K562 (cell line): ENCODE data around the gene KCNG4. TPM values are rescaled to one million over a fixed set of nuclear protein-coding genes. Genes with fewer than 3 reads are reported as not detected.
A peak's percentile ranks its signal among the peaks of the same experiment; 100 is the strongest.

ENCODE experiments used
- ATF2 ChIP-seq: sonication (generic); formaldehyde crosslinking; IDR thresholded peaks from 2 replicates; pipeline ENCODE4 v1.8.1; 2022; ENCODE audit warnings: missing genetic modification reagents
- HNRNPH1 ChIP-seq: fragments of 200-400 bp; formaldehyde crosslinking; optimal IDR thresholded peaks from 2 replicates; pipeline ENCODE3; 2017; ENCODE audit warnings: low read depth, mild to moderate bottlenecking, low read length, moderate library complexity
- MAFK ChIP-seq: IDR thresholded peaks from 2 replicates; pipeline ENCODE4 v1.6.1; 2011; ENCODE audit warnings: low read length, improper control_type of control experiment
- REST ChIP-seq, 2 experiments: fragments of 450-650 bp; formaldehyde crosslinking in 1 of 2; IDR thresholded peaks; 2 replicates each; pipeline versions ENCODE4 v1.4.0 to v1.6.1; 2014 to 2020; ENCODE audit warnings: mild to moderate bottlenecking in 2 of 2, borderline replicate concordance in 1 of 2, low read depth in 1 of 2
- ZBTB17 ChIP-seq: fragments of 450-650 bp; formaldehyde crosslinking; IDR thresholded peaks from 2 replicates; pipeline ENCODE4 v1.4.0; 2020; ENCODE audit warnings: mild to moderate bottlenecking
- ZNF316 ChIP-seq: fragments of 450-650 bp; IDR thresholded peaks from 2 replicates; pipeline ENCODE4 v1.6.1; 2016
- polyA plus RNA-seq, 8 experiments: library from polyadenylated mRNA; depleted of rRNA in 4 of 8; stranded (reverse) in 5 of 8; unstranded in 3 of 8; fragments of >200 nt; fragmentation: Nextera tagmentation in 2 of 8; fragmentation: Illumina TruSeq in 1 of 8; extraction: Ambion mirVana in 2 of 8; extraction: Trizol in 1 of 8; gene quantifications; 2 replicates each; pipeline versions ENCODE4 v1.2.1 to v1.2.3, GENCODE V29; 2011 to 2014; ENCODE audit warnings: inconsistent platforms in 1 of 8, missing spikeins in 1 of 8
- total RNA-seq, 7 experiments: library from RNA; depleted of rRNA in 6 of 7; stranded (reverse); fragments of >200 nt in 6 of 7; fragmentation: Illumina TruSeq in 2 of 7; extraction: Trizol in 2 of 7; gene quantifications; 2 replicates each; pipeline versions ENCODE4 v1.2.1 to v1.2.3, GENCODE V29; 2011 to 2021; ENCODE audit warnings: low replicate concordance in 1 of 7
- TF ChIP-seq, protein P1 (sequence below): sonication (generic); formaldehyde crosslinking; IDR thresholded peaks from 2 replicates; pipeline ENCODE4 v1.8.1; 2022; ENCODE audit warnings: missing genetic modification reagents
- TF ChIP-seq, protein P2 (sequence below): fragments of 450-650 bp; formaldehyde crosslinking; IDR thresholded peaks from 2 replicates; pipeline ENCODE4 v1.4.0; 2020; ENCODE audit warnings: mild to moderate bottlenecking, mixed read lengths
- TF ChIP-seq, protein P3 (sequence below): fragments of 450-650 bp; formaldehyde crosslinking; IDR thresholded peaks from 2 replicates; pipeline ENCODE4 v1.4.0; 2020; ENCODE audit warnings: mild to moderate bottlenecking, moderate library complexity

KCNG4 gene
- total and polyA plus RNA-seq, 9 of the 15 experiments (the other 6 are each of a cell fraction or from before 2014, with no cell fraction given) = not detected

DNA sequence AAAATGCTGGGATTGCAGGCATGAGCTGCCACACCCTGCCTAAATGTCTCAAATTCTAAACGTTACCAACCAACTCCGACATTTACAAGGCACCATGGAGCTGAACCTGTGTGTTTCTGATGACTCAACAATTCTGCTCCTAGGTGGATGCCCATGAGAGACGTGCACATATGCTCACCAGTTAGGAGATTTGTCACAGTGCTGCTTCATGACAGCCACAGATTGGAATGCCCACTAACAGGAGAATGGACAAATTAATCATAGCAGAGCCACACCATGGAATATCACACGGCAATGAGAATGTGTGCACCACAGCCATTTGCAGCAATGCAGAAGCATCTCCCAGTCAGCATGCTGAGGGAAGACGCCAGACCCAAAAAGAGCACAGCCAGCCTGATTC, 8.0 kb upstream of the KCNG4 start (continued):
- TF ChIP-seq ATF2 = no peak
- TF ChIP-seq ZBTB17 (CRISPR knock-in tag) = no peak
- TF ChIP-seq, protein P1, sequence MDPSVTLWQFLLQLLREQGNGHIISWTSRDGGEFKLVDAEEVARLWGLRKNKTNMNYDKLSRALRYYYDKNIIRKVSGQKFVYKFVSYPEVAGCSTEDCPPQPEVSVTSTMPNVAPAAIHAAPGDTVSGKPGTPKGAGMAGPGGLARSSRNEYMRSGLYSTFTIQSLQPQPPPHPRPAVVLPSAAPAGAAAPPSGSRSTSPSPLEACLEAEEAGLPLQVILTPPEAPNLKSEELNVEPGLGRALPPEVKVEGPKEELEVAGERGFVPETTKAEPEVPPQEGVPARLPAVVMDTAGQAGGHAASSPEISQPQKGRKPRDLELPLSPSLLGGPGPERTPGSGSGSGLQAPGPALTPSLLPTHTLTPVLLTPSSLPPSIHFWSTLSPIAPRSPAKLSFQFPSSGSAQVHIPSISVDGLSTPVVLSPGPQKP (CRISPR knock-in tag) = no peak
- TF ChIP-seq MAFK = peak; percentile 72
- peak; percentile 90 for TF ChIP-seq ZNF316
- TF ChIP-seq, protein P2, sequence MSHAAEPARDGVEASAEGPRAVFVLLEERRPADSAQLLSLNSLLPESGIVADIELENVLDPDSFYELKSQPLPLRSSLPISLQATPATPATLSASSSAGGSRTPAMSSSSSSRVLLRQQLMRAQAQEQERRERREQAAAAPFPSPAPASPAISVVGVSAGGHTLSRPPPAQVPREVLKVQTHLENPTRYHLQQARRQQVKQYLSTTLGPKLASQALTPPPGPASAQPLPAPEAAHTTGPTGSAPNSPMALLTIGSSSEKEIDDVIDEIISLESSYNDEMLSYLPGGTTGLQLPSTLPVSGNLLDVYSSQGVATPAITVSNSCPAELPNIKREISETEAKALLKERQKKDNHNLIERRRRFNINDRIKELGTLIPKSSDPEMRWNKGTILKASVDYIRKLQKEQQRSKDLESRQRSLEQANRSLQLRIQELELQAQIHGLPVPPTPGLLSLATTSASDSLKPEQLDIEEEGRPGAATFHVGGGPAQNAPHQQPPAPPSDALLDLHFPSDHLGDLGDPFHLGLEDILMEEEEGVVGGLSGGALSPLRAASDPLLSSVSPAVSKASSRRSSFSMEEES = no peak
- TF ChIP-seq, protein P3, sequence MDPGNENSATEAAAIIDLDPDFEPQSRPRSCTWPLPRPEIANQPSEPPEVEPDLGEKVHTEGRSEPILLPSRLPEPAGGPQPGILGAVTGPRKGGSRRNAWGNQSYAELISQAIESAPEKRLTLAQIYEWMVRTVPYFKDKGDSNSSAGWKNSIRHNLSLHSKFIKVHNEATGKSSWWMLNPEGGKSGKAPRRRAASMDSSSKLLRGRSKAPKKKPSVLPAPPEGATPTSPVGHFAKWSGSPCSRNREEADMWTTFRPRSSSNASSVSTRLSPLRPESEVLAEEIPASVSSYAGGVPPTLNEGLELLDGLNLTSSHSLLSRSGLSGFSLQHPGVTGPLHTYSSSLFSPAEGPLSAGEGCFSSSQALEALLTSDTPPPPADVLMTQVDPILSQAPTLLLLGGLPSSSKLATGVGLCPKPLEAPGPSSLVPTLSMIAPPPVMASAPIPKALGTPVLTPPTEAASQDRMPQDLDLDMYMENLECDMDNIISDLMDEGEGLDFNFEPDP (CRISPR knock-in tag) = no peak
- no peak for TF ChIP-seq REST (IDR thresholded peaks at IDR 0.05; ENCODE audit: borderline replicate concordance)
- TF ChIP-seq REST (CRISPR knock-in tag; IDR thresholded peaks at IDR 0.05; ENCODE audit: low read depth) = no peak
- TF ChIP-seq HNRNPH1 = no peak
